ENCODE measurements around the gene HOXB7. TPM values are rescaled to one million over a fixed set of nuclear protein-coding genes. Genes with fewer than 3 reads are reported as not detected.

Gene HOXB7
- total RNA-seq, 1 donor from 2014 or later: 0.73 TPM

- intact Hi-C loops (cut with micrococcal nuclease): no loop called here
Observed at GRCh38 chr17:48588074-48588415, 22.8 kb downstream of the HOXB7 start.

GRCh38 chr17:48587276-48588073, 23.3 kb downstream of the HOXB7 start:
- intact Hi-C loops (cut with micrococcal nuclease): loop anchor here (1.0 kb wide), 1 partner anchor 207 kb away; no protein-coding TSS in a partner anchor

- intact Hi-C loops (cut with micrococcal nuclease): loop anchor here (1.0 kb wide), 1 partner anchor 206 kb away; no protein-coding TSS in a partner anchor
Observed at GRCh38 chr17:48586355-48587258, 24.2 kb downstream of the HOXB7 start.

- intact Hi-C loops (cut with micrococcal nuclease): no loop called here
Observed at GRCh38 chr17:48584223-48584741, 26.5 kb downstream of the HOXB7 start.

- intact Hi-C loops (cut with micrococcal nuclease): no loop called here
Observed at GRCh38 chr17:48583708-48584222, 27.1 kb downstream of the HOXB7 start.

- intact Hi-C loops (cut with micrococcal nuclease): no loop called here
Observed at GRCh38 chr17:48582750-48583069, 28.1 kb downstream of the HOXB7 start.

GRCh38 chr17:48579760-48580554, 30.9 kb downstream of the HOXB7 start:
- intact Hi-C loops (cut with micrococcal nuclease): loop anchor here (2.0 kb wide), 2 partner anchors 37 to 69 kb away; no protein-coding TSS in a partner anchor

- intact Hi-C loops (cut with micrococcal nuclease): loop anchor here (2.0 kb wide), 2 partner anchors 37 to 69 kb away; no protein-coding TSS in a partner anchor
Observed at GRCh38 chr17:48579471-48579759, 31.4 kb downstream of the HOXB7 start.

GRCh38 chr17:48578616-48579470, 32.0 kb downstream of the HOXB7 start:
- intact Hi-C loops (cut with micrococcal nuclease): loop anchor here (2.0 kb wide), 2 partner anchors 36 to 68 kb away; no protein-coding TSS in a partner anchor

GRCh38 chr17:48577946-48578615, 32.7 kb downstream of the HOXB7 start, which contains the start of gene HOXB4:
TSS of gene HOXB4 (minus strand) at chr17:48578350. CDS start at chr17:48578319, 31 bp downstream.
- intact Hi-C loops (cut with micrococcal nuclease): loop anchor here (2.0 kb wide), 2 partner anchors 35 to 67 kb away; no protein-coding TSS in a partner anchor

GRCh38 chr17:48577330-48577945, 33.4 kb downstream of the HOXB7 start:
- intact Hi-C loops (cut with micrococcal nuclease): no loop called here

GRCh38 chr17:48576479-48577309, 34.1 kb downstream of the HOXB7 start:
- intact Hi-C loops (cut with micrococcal nuclease): no loop called here

- intact Hi-C loops (cut with micrococcal nuclease): no loop called here
Observed at GRCh38 chr17:48575673-48576478, 34.9 kb downstream of the HOXB7 start.

- intact Hi-C loops (cut with micrococcal nuclease): no loop called here
Observed at GRCh38 chr17:48575066-48575582, 35.7 kb downstream of the HOXB7 start.

GRCh38 chr17:48574505-48575065, 36.2 kb downstream of the HOXB7 start:
- intact Hi-C loops (cut with micrococcal nuclease): no loop called here

GRCh38 chr17:48571826-48572417, 38.9 kb downstream of the HOXB7 start:
- intact Hi-C loops (cut with micrococcal nuclease): no loop called here

All from T-helper 2 cell treated with Interferon-gamma antibody and Interleukin-4, amounts not matched to agents 100 ng/mL and 5 ng/mL, for 36 hours (primary cell).